ENCODE data around the gene LMTK2.

The LMTK2 gene

DNA sequence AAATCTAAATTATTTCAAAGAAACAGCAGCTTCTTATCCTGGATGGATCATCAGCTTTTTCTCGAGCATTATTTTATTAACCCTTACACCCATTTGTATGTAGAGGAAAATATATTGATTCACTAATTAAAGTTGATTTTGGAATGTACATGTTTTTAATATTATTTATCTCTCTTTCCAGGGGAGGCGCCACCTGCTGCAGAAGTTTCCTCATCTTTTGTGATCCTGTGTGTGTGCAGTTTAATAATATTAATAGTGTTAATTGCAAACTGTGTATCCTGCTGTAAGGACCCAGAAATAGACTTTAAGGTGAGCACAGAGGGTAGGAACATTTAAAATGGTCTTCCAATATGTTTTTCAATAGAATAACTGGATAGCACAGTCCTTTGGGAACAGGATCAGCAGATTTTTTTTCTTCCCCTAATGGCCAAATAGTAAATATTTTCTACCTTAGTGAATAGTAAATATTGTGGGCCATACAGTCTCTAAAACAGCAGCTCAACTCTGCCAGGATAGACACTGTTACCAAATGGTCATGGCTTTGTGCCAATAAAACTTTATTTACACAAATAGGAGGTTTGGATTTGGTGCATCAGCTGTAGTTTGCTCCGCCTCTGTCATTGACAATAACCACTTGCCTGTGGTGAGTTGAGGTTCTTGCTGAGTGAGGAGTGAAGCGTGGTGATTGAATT is 30.6 kb downstream of the LMTK2 start:
- no peak overlapping the region for H3K4me3 ChIP-seq (ENCODE audit: low read length)
- no peak for DNase-seq (ENCODE audit: low read depth)
- TF ChIP-seq, protein P1, sequence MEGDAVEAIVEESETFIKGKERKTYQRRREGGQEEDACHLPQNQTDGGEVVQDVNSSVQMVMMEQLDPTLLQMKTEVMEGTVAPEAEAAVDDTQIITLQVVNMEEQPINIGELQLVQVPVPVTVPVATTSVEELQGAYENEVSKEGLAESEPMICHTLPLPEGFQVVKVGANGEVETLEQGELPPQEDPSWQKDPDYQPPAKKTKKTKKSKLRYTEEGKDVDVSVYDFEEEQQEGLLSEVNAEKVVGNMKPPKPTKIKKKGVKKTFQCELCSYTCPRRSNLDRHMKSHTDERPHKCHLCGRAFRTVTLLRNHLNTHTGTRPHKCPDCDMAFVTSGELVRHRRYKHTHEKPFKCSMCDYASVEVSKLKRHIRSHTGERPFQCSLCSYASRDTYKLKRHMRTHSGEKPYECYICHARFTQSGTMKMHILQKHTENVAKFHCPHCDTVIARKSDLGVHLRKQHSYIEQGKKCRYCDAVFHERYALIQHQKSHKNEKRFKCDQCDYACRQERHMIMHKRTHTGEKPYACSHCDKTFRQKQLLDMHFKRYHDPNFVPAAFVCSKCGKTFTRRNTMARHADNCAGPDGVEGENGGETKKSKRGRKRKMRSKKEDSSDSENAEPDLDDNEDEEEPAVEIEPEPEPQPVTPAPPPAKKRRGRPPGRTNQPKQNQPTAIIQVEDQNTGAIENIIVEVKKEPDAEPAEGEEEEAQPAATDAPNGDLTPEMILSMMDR (conservative IDR thresholded peaks at IDR 0.05; ENCODE audit: low read length) = no peak

DNA sequence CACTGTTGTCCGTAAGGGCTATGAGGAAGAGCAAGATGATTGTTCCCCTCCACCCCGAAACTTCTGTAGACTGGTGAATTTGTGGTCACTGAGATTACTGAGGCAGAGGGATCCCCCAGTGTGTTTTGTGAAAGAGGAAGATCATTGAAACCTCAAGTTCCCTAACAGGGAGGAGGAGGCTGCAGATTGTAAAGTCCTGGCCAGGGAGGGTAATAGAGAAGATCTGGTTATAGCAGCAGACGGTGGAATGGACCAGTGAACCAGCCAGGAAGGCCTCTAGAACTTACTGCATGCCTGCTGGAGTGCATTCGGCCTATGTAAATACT is 31.1 kb downstream of the LMTK2 start:
- TF ChIP-seq, protein P1 (conservative IDR thresholded peaks at IDR 0.05; ENCODE audit: low read length) = no peak
- DNase-seq (ENCODE audit: low read depth) = no peak

GRCh38 chr7:98138672-98139071 is 32.0 kb downstream of the LMTK2 start:
- no peak for DNase-seq (ENCODE audit: low read depth)
- no peak overlapping the region for H3K4me3 ChIP-seq (ENCODE audit: low read length)
- TF ChIP-seq, protein P1 (conservative IDR thresholded peaks at IDR 0.05; ENCODE audit: low read length) = no peak

More for the DNA sequence above, 31.1 kb downstream of the LMTK2 start:
- H3K4me3 ChIP-seq (ENCODE audit: low read length) = no peak overlapping the region

- no peak overlapping the region for H3K4me3 ChIP-seq (ENCODE audit: low read length)
- no peak for DNase-seq (ENCODE audit: low read depth)
Measured at GRCh38 chr7:98142658-98143057, 36.0 kb downstream of the LMTK2 start.

GRCh38 chr7:98148607-98149006 is 41.9 kb downstream of the LMTK2 start:
- no peak overlapping the region for H3K4me3 ChIP-seq (ENCODE audit: low read length)
- DNase-seq (ENCODE audit: low read depth) = no peak
- TF ChIP-seq, protein P1 (conservative IDR thresholded peaks at IDR 0.05; ENCODE audit: low read length) = no peak

More at GRCh38 chr7:98142658-98143057, 36.0 kb downstream of the LMTK2 start:
- TF ChIP-seq, protein P1 (conservative IDR thresholded peaks at IDR 0.05; ENCODE audit: low read length) = no peak

- H3K4me3 ChIP-seq (ENCODE audit: low read length) = no peak overlapping the region
- TF ChIP-seq, protein P1 (conservative IDR thresholded peaks at IDR 0.05; ENCODE audit: low read length) = no peak
- no peak for DNase-seq (ENCODE audit: low read depth)
Measured at GRCh38 chr7:98149116-98149692, 42.5 kb downstream of the LMTK2 start.

DNA sequence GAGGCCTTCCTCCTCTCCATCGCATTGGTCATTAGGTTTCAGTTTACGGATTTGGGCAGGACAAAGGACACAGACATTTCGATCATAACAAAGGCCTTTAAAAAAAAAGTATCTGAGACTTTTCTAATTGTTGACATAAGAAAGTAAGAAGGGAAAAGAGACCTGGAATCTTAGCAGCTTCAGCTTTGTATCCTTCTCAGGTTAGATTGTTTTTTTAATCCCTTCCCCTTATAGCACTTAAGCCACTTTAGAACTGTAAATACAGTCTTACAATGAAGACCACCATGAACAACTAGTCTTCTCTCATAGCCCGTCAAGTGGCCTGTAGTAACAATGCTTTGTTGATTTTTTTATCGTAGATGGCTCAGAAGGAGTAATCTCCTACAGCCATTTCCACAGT is 45.2 kb downstream of the LMTK2 start:
- no peak for DNase-seq (ENCODE audit: low read depth)
- H3K4me3 ChIP-seq (ENCODE audit: low read length) = no peak overlapping the region
- TF ChIP-seq, protein P1 (conservative IDR thresholded peaks at IDR 0.05; ENCODE audit: low read length) = no peak
